Activated naive CD8-positive, alpha-beta T cell (primary cell): ENCODE data around the gene TRDN.

Experiments used
- H3K27ac Mint-ChIP-seq: one replicate; pipeline ENCODE4 v1.8.0; 2021; ENCODE audit warnings: mixed read lengths
- H3K27me3 Mint-ChIP-seq: one replicate; pipeline ENCODE4 v1.8.0; 2021; ENCODE audit warnings: mixed read lengths
- H3K36me3 Mint-ChIP-seq: one replicate; pipeline ENCODE4 v1.8.0; 2021; ENCODE audit warnings: mixed read lengths
- H3K4me1 Mint-ChIP-seq: one replicate; pipeline ENCODE4 v1.8.0; 2021; ENCODE audit warnings: low read depth, mixed read lengths
- H3K4me3 Mint-ChIP-seq: one replicate; pipeline ENCODE4 v1.8.0; 2021; ENCODE audit warnings: mild to moderate bottlenecking, mixed read lengths
- H3K9me3 Mint-ChIP-seq: one replicate; pipeline ENCODE4 v1.8.0; 2021; ENCODE audit warnings: low read depth, mixed read lengths

TRDN gene

DNA sequence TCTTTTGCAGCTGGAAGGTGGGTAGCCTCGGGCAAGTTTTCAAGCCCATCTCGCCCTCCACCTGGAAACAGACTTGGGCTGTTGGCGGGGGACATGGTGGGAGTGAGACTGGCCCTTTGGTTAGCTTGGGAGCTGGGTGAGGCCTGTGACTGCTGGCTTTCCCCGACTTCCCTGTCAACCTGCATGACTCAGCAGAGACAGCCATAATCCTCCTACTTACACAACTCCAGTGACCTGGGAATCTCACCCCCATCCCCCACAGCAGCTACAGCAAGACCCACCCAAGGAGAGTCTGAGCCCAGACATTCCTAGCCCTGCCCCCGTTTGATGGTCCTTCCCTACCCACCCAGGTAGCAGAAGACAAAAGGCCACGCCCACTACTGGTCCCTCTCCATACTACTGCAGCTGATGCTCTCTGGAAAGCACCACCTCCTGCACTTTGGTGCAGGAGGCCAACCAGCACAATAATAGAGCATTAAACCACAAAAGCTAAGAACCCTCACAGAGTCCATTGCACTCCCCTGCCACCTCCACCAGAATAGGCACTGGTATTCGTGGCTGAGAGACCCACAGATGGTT lies 188.4 kb downstream of the TRDN start:
- Mint-ChIP-seq H3K4me1 (no peaks in the 10 kb centered on the region), H3K36me3 (no peaks in the 10 kb centered on the region), H3K9me3 (no peaks in the 10 kb centered on the region), H3K4me3 (no peak overlapping the region), H3K27ac (no peak overlapping the region), H3K27me3 (no peaks in the 10 kb centered on the region)

DNA sequence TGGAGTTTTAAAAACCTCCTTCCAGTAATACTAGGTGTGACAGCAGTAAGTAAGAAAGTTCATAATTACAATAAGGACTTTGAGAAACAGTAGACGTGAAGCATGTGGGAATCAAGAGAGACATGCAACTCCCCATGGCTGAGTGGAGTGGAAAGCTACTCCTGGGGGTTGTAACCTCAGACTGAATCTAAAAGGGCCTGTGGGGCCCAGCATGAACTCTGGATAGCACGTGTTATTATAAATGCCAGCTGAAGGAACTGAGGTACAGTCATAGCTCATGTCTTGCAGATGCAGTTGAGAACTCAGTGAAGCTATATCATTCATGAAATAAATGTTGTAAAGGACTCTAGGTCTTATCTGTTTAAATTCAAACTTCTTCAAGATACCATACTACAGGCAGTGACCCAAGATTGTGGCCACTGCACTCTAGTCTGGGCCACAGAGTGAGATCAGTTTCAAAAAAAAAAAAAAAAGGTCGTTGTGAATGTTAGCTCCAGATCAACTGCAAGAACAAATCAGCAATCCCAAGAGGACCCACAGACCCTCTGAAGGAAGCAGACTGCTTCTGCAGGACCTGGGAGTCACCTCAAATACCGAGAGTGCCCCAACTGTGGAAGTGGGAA lies 189.3 kb downstream of the TRDN start:
- H3K9me3 Mint-ChIP-seq: no peaks in the 10 kb centered on the region
- no peaks in the 10 kb centered on the region for H3K4me1 Mint-ChIP-seq
- no peaks in the 10 kb centered on the region for H3K36me3 Mint-ChIP-seq
- no peak overlapping the region for H3K27ac Mint-ChIP-seq
- H3K4me3 Mint-ChIP-seq: no peak overlapping the region
- no peaks in the 10 kb centered on the region for H3K27me3 Mint-ChIP-seq

DNA sequence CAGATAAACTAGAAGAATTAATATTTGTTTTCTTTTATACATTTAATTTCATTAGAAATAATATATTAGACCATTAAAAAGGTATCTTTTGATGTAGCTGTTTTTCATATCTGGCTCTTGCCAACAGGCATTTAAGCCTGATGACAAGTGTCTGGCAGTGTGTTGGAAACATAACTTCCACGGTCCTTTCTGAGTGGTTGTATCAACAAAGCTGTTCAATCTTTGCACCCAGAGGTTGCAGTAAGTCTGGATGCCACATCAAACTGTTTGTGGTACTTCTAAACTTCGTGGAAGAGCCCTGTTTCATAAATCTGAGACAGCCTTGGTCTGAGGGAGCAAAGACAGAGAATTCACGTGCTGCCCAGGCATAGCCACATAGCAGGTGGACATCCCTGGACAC lies 197.4 kb downstream of the TRDN start:
- Mint-ChIP-seq H3K4me3 (no peak overlapping the region), H3K4me1 (no peaks in the 10 kb centered on the region), H3K36me3 (no peaks in the 10 kb centered on the region), H3K9me3 (peaks cover 6% of the 10 kb centered on the region), H3K27me3 (no peaks in the 10 kb centered on the region), H3K27ac (no peak overlapping the region)

DNA sequence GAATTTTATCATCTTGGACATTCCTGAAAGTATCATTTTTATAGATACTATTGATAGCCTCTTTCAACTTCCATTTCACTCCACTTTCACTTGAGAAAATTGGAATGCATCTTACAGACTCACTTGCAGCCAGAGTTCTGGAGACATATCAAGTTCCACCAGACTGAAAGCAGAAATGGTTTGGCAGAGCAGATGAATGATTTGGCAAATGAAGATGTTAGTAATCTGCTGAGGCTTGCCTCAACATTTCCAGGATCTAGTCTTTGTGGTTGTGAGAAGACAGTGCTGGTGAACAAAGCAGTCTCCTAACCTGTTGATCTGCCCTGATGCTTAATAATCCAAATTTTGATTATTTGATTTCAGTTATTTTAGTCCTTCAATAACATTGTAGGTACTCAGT lies 202.6 kb downstream of the TRDN start:
- no peak overlapping the region for H3K4me3 Mint-ChIP-seq
- H3K4me1 Mint-ChIP-seq: no peaks in the 10 kb centered on the region
- H3K27me3 Mint-ChIP-seq: no peaks in the 10 kb centered on the region
- H3K36me3 Mint-ChIP-seq: no peaks in the 10 kb centered on the region
- no peaks in the 10 kb centered on the region for H3K9me3 Mint-ChIP-seq
- H3K27ac Mint-ChIP-seq: no peak overlapping the region

DNA sequence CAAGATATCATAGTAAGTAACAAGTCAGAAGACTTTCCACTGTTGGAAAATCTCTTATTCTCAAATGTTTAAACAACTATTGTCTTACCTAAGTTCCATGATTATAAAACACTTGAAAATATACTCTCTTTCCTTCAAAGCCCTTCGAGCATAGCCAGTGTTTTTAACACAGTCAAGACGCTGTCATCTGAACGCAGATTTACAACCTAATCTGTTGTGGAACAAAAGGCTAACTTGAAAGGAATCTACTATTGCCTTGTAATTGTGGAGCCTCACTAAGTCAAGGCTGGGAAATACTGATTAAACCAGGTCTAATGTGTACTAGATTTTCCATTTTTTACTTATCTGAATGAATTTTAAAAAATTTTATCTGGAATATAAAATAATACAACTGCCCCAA lies 205.8 kb downstream of the TRDN start:
- H3K4me3 Mint-ChIP-seq: no peak overlapping the region
- no peaks in the 10 kb centered on the region for H3K27me3 Mint-ChIP-seq
- H3K36me3 Mint-ChIP-seq: no peaks in the 10 kb centered on the region
- H3K27ac Mint-ChIP-seq: no peak overlapping the region
- no peaks in the 10 kb centered on the region for H3K9me3 Mint-ChIP-seq
- H3K4me1 Mint-ChIP-seq: no peaks in the 10 kb centered on the region

DNA sequence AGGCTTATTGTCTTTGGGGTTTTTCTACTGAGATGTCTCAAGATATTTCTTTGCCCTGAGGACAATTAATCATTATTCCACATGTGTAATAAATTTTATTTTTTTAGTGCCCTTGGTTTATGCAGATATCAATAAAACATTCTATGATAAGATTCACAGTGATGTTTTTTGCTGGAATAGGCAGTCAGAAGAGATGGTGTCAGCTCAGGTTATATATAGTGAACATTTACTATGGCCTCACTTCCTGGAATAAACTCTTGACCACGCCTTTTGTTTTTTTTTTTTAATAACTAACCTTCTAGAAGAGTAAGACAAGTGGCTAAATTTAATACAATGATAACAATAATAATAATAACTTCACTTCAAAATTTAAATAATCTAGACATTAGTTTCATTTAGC lies 209.7 kb downstream of the TRDN start:
- H3K9me3 Mint-ChIP-seq: no peaks in the 10 kb centered on the region
- no peak overlapping the region for H3K27ac Mint-ChIP-seq
- no peak overlapping the region for H3K4me3 Mint-ChIP-seq

DNA sequence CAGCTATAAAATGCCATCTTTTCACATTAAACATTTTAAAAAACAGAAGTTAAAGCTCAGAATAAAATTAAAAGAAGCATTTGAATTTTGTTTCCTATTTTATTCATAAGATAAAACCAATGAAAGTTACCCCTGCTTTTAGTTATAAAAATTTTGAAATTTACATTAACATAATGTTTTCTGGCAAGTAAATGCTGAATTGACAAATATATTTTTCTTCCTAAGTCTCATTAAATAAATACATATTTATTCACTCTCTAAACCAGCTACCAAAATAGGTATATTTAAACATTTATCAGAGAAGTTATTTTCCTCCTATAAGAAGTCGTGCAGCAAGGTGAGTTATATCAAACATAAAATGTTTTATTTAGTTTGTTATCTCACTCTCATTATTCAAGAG lies 213.6 kb downstream of the TRDN start:
- no peaks in the 10 kb centered on the region for H3K36me3 Mint-ChIP-seq
- no peak overlapping the region for H3K4me3 Mint-ChIP-seq
- no peak overlapping the region for H3K27ac Mint-ChIP-seq
- no peaks in the 10 kb centered on the region for H3K27me3 Mint-ChIP-seq
- no peaks in the 10 kb centered on the region for H3K9me3 Mint-ChIP-seq
- H3K4me1 Mint-ChIP-seq: no peaks in the 10 kb centered on the region

More for the DNA sequence above, 209.7 kb downstream of the TRDN start:
- H3K4me1 Mint-ChIP-seq: no peaks in the 10 kb centered on the region
- no peaks in the 10 kb centered on the region for H3K36me3 Mint-ChIP-seq
- no peaks in the 10 kb centered on the region for H3K27me3 Mint-ChIP-seq

DNA sequence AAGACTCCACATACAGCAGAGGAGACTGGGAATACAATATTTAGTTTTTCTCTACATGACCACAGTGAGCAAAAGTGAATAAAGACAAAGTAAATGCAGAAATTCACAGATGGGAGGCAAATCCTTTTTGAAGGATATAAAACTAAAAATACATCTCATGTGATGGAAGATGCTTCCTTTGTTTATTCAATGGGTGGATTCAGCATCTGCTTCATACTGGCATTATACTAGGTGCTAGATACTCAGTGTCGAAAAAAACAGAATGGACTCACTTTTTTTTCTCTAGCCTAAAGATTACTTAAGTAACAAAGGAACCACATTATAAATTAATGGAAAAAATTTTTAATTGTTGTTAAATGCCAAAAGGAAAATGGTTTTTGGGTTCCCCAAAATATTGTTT lies 216.2 kb downstream of the TRDN start:
- Mint-ChIP-seq H3K4me1 (no peaks in the 10 kb centered on the region), H3K36me3 (no peaks in the 10 kb centered on the region), H3K27ac (no peak overlapping the region), H3K27me3 (no peaks in the 10 kb centered on the region), H3K4me3 (no peak overlapping the region), H3K9me3 (no peaks in the 10 kb centered on the region)

DNA sequence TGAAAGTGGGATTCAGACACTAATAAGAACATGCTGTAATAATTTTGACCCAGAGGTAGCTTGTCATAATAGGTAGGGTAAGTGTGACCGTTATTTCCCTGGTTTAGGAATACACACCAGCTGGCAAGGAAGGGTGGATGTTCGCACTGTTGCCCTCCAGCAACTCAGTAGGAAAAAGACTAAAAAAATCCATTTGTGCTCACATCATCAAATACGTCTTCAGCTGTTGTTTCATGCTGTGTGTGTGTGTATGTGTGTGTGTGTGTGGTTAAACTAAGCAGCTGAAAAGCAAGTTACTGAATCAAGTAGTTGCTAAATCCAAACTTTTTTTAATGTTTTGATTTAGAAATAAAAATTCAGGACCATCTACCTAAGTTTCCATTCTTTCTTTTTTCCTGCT lies 218.7 kb downstream of the TRDN start:
- no peaks in the 10 kb centered on the region for H3K27me3 Mint-ChIP-seq
- no peak overlapping the region for H3K27ac Mint-ChIP-seq
- no peak overlapping the region for H3K4me3 Mint-ChIP-seq
- H3K9me3 Mint-ChIP-seq: no peaks in the 10 kb centered on the region
- no peaks in the 10 kb centered on the region for H3K36me3 Mint-ChIP-seq
- no peaks in the 10 kb centered on the region for H3K4me1 Mint-ChIP-seq

DNA sequence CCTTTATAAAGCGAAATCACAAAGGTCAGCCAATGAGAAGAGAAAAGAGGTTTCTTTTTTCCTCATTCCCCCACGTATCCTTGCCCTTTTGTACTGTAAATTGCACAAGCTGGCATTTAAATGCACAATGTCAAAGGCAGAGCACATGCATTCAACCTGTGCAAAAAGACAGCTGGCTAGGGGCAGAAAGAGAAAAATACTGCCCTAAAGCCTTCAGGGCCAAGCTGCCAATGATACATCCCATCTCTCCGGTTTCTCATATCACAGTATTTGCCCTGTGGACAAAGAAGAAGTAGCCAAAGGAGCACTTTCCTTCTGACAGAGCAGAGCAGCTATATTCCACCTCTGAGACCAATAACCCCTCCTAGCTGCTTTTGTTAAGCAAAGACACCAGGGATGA lies 219.2 kb downstream of the TRDN start:
- Mint-ChIP-seq H3K27me3 (no peaks in the 10 kb centered on the region), H3K4me3 (no peak overlapping the region), H3K36me3 (no peaks in the 10 kb centered on the region), H3K27ac (no peak overlapping the region), H3K9me3 (no peaks in the 10 kb centered on the region), H3K4me1 (no peaks in the 10 kb centered on the region)

DNA sequence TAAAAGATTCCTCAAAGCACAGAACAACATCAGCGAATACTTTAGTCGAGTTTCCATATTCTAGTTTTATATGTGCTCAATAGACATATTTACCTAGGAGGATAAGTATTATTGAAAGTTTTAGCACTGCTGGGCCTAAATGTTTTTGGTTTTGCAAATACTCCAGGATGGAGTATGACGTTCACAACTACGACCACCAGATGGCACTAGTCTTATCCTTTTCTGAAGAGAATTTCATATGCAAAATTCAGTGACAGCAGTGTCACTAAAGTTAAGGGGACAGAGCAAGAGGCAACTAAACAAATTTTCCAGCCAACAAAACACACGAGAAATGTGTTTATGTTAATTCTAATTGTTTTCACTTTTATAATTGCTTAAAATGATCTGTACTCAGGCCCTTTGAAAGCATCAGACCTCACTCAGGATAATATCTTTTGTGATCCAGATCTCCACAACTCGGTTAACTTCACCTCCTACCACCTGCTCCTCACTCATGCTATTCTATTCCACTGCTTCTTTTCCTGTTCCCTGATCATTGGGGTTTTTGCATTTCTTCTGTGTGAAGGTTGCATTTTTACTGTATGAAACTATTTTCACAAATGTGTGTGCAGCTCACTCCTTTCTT lies 220.8 kb downstream of the TRDN start:
- Mint-ChIP-seq H3K4me1 (no peaks in the 10 kb centered on the region), H3K27ac (no peak overlapping the region), H3K27me3 (no peaks in the 10 kb centered on the region), H3K9me3 (no peaks in the 10 kb centered on the region), H3K36me3 (no peaks in the 10 kb centered on the region), H3K4me3 (no peak overlapping the region)

DNA sequence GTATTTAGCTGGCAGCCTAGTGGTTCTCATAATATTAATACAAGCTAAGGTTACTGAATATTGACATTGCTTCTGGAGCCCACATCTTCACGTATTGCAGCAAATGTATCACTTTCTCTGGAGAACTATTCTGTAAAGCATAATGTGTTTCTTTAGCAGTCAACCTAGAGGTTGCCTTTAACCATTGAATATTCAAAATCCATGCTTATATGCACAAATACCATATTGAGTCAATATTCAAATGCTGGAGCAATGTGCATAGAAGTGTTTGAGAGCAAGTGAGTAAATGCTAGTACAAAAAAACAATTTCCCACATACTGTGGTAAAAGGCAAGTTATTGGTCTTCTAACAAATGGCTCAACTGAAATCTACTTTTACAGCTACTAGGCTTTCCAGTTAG lies 231.8 kb downstream of the TRDN start:
- H3K27me3 Mint-ChIP-seq: peaks cover 2% of the 10 kb centered on the region
- H3K9me3 Mint-ChIP-seq: no peaks in the 10 kb centered on the region
- H3K4me3 Mint-ChIP-seq: no peak overlapping the region
- no peak overlapping the region for H3K27ac Mint-ChIP-seq
- no peaks in the 10 kb centered on the region for H3K36me3 Mint-ChIP-seq
- H3K4me1 Mint-ChIP-seq: no peaks in the 10 kb centered on the region

DNA sequence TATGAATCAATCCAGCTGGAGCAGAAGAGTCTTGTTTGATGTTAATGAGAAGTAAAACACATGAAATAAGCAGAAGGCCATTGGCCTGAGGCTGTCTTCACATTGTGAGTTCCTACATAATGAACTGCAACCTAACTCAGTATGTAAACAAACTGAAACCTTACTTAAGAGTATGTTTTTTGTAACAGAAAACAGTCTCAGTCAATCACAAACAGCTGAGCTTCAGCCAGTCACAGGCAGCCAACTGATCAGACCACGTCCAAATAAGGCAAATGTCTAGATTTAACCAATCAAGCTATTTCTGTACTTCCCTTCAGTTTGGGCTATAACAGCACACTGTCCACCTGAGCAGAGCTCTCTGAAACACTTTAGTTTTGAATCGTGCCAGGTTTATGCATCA lies 234.7 kb downstream of the TRDN start:
- Mint-ChIP-seq H3K9me3 (no peaks in the 10 kb centered on the region), H3K4me1 (no peaks in the 10 kb centered on the region), H3K4me3 (no peak overlapping the region), H3K36me3 (no peaks in the 10 kb centered on the region), H3K27me3 (no peaks in the 10 kb centered on the region), H3K27ac (no peak overlapping the region)

DNA sequence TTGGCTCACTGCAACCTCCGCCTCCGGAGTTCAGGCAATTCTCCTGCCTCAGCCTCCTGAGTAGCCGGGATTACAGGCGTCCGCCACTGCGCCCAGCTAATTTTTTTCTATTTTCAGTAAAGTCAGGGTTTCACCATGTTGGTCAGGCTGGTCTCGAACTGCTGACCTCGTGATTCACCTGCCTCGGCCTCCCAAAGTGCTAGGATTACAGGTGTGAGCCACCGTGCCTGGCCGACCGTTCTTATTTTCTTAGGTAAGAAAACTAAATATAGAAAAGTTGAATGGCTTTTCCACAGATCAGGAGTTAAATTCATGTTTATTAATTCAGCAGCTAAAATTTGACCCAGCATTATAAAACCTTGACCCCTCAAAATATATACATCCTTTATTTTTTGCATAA lies 238.7 kb downstream of the TRDN start:
- no peaks in the 10 kb centered on the region for H3K36me3 Mint-ChIP-seq
- H3K27ac Mint-ChIP-seq: no peak overlapping the region
- no peak overlapping the region for H3K4me3 Mint-ChIP-seq
- H3K27me3 Mint-ChIP-seq: no peaks in the 10 kb centered on the region
- H3K4me1 Mint-ChIP-seq: no peaks in the 10 kb centered on the region
- H3K9me3 Mint-ChIP-seq: no peaks in the 10 kb centered on the region

DNA sequence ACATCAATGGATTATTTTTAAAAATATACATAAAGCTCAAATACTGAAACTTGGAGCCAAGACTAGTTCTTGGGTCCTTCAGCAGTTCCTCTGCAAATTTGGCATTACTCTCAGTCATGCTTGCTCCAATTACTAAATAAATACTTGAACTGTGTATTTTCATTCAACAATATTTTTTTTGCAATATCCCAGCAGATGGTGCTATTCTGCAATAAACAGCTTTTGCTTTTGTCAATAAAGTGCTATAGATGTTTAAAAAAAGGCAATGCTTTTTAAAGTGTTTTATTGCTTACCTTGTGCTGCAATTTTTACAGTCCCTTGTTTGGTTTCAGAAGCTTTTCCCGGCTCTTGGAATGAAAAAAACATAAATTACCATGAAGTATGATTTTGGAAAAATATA lies 243.4 kb downstream of the TRDN start:
- H3K4me1 Mint-ChIP-seq: no peaks in the 10 kb centered on the region
- H3K9me3 Mint-ChIP-seq: peaks cover 7% of the 10 kb centered on the region
- H3K27ac Mint-ChIP-seq: no peak overlapping the region
- H3K4me3 Mint-ChIP-seq: no peak overlapping the region
- no peaks in the 10 kb centered on the region for H3K36me3 Mint-ChIP-seq
- H3K27me3 Mint-ChIP-seq: no peaks in the 10 kb centered on the region

DNA sequence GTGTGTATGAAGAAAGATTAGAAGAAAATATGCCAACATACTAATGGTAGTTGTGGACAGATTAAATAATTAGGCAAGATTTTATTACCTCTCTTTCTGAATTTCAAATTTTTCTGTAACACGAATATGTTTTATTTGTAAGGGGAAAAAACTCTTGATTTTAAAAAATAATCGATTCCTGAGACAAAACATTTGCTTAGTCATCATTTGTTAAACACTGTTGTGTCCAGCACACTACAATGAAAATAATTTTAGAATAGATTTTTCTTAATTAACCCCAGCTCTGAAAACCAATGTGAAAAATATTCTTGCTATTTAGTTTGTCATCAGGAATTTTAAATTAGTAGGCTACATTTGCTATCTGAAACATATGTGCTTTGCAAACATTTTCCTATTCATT lies 253.0 kb downstream of the TRDN start:
- H3K9me3 Mint-ChIP-seq: no peaks in the 10 kb centered on the region
- no peaks in the 10 kb centered on the region for H3K27me3 Mint-ChIP-seq
- H3K4me1 Mint-ChIP-seq: no peaks in the 10 kb centered on the region
- H3K36me3 Mint-ChIP-seq: no peaks in the 10 kb centered on the region
- no peak overlapping the region for H3K27ac Mint-ChIP-seq
- no peak overlapping the region for H3K4me3 Mint-ChIP-seq
